Keratinocyte (primary cell): ENCODE results near the gene HOMEZ. TPM values are rescaled to one million over a fixed set of nuclear protein-coding genes. Genes with fewer than 3 reads are reported as not detected.

Experiments
- polyA plus RNA-seq, 5 experiments: library from polyadenylated mRNA; depleted of rRNA in 3 of 5; stranded (reverse) in 3 of 5; stranded (forward) in 1 of 5; unstranded in 1 of 5; fragments of >200 nt; gene quantifications; 1 replicate in 1 of 5; 2 replicates in 3 of 5; 3 replicates in 1 of 5; pipeline versions ENCODE4 v1.2.1 to v1.2.3, GENCODE V29; 2011 to 2012; ENCODE audit warnings: missing spikeins in 2 of 5, low read depth in 1 of 5, low replicate concordance in 1 of 5
- small RNA-seq, 3 experiments: library from RNA; depleted of rRNA; stranded (forward); fragments of <200 nt; gene quantifications; one replicate each; pipeline ENCODE3, GENCODE V24; 2012; ENCODE audit warnings: low read depth in 3 of 3, low replicate concordance in 1 of 3; ENCODE audit not compliant: insufficient read length in 3 of 3

HOMEZ gene
- polyA plus RNA-seq, 1 donor (not counting 4 experiments of a cell fraction or from before 2014, with no cell fraction given), result 31.9 TPM

Small RNAs within 50 kb of the gene (small RNA-seq; reads per million reads assigned to genes)
- 0 reads per million in 3 experiments for gene AL049829.1
- gene RNU6-1046P, result 0 reads per million in 3 experiments

Other genes starting within 250 kb of the HOMEZ start
- gene PSMB11, start 243.9 kb downstream of the HOMEZ start, polyA plus RNA-seq, result not detected in 3 replicates
- 3.5 to 5.8 TPM (median 3.9 TPM) in 3 replicates for gene CDH24, start 228.6 kb downstream of the HOMEZ start, polyA plus RNA-seq
- gene ACIN1, start 191.0 kb downstream of the HOMEZ start, polyA plus RNA-seq, result 92.0 to 104 TPM (median 96.7 TPM) in 3 replicates
- 73.7 to 117 TPM (median 101 TPM) in 3 replicates for gene C14orf119, start 190.6 kb downstream of the HOMEZ start, polyA plus RNA-seq
- gene CIROP, start 181.1 kb downstream of the HOMEZ start, polyA plus RNA-seq, result not detected in 3 replicates
- gene CEBPE, start 166.9 kb downstream of the HOMEZ start, polyA plus RNA-seq, result not detected in 3 replicates
- 28.4 to 32.8 TPM (median 29.1 TPM) in 3 replicates for gene SLC7A8, start 102.5 kb downstream of the HOMEZ start, polyA plus RNA-seq
- gene RNF212B, start 48.2 kb downstream of the HOMEZ start, polyA plus RNA-seq, result not detected in 3 replicates
- gene PPP1R3E, start 16.7 kb upstream of the HOMEZ start, polyA plus RNA-seq, result 1.6 to 2.5 TPM (median 1.9 TPM) in 3 replicates
- 24.0 to 45.7 TPM (median 33.9 TPM) in 3 replicates for gene BCL2L2, start 20.7 kb upstream of the HOMEZ start, polyA plus RNA-seq
- 168 to 185 TPM (median 173 TPM) in 3 replicates for gene PABPN1, start 35.3 kb upstream of the HOMEZ start, polyA plus RNA-seq
- 0.76 to 2.1 TPM (median 1.2 TPM) in 3 replicates for gene SLC22A17, start 66.8 kb upstream of the HOMEZ start, polyA plus RNA-seq
- 1.4 to 2.1 TPM (median 1.7 TPM) in 3 replicates for gene EFS, start 79.0 kb upstream of the HOMEZ start, polyA plus RNA-seq
- not detected in 3 replicates for gene IL25, start 86.7 kb upstream of the HOMEZ start, polyA plus RNA-seq
- not detected in 3 replicates for gene CMTM5, start 90.9 kb upstream of the HOMEZ start, polyA plus RNA-seq
- not detected in 3 replicates for gene MYH6, start 122.1 kb upstream of the HOMEZ start, polyA plus RNA-seq
- gene MYH7, start 149.5 kb upstream of the HOMEZ start, polyA plus RNA-seq, result not detected in 3 replicates
- gene NGDN, start 183.6 kb upstream of the HOMEZ start, polyA plus RNA-seq, result 42.3 to 58.7 TPM (median 50.6 TPM) in 3 replicates